KMS-11 (cell line): ENCODE results near the gene BLOC1S3.

ENCODE experiments used
- H2AFZ ChIP-seq: fragments of 200-600 bp; sonication (generic); 2 replicates; pipeline ENCODE4 v1.6.1; 2016; ENCODE audit warnings: antibody characterized with exemption, mixed run types, low read depth
- H3K27ac ChIP-seq: fragments of 200-600 bp; sonication (generic); 2 replicates; pipeline ENCODE4 v1.6.1; 2016; ENCODE audit warnings: mild to moderate bottlenecking, mixed run types
- H3K27me3 ChIP-seq: fragments of 200-600 bp; sonication (generic); 2 replicates; pipeline ENCODE4 v1.6.1; 2017; ENCODE audit warnings: mild to moderate bottlenecking, low read depth, mixed run types, moderate library complexity; ENCODE audit not compliant: insufficient read depth
- H3K36me3 ChIP-seq: fragments of 200-600 bp; sonication (generic); 2 replicates; pipeline ENCODE4 v1.6.1; 2017; ENCODE audit warnings: mild to moderate bottlenecking, mixed run types; ENCODE audit not compliant: insufficient read depth
- H3K4me1 ChIP-seq: fragments of 200-600 bp; sonication (generic); 2 replicates; pipeline ENCODE4 v1.6.1; 2016; ENCODE audit warnings: mild to moderate bottlenecking, low read depth, mixed run types; ENCODE audit not compliant: poor library complexity, severe bottlenecking
- H3K4me2 ChIP-seq: fragments of 200-600 bp; sonication (generic); 2 replicates; pipeline ENCODE4 v1.7.0; 2016; ENCODE audit warnings: mild to moderate bottlenecking, mixed run types
- H3K4me3 ChIP-seq: fragments of 200-600 bp; sonication (generic); IDR thresholded peaks from 2 replicates; pipeline ENCODE4 v1.6.1; 2017; ENCODE audit warnings: low read depth, low read length, mixed read lengths; ENCODE audit not compliant: insufficient read depth
- H3K79me2 ChIP-seq: fragments of 200-600 bp; sonication (generic); 2 replicates; pipeline ENCODE4 v1.6.1; 2016; ENCODE audit warnings: low read depth, mixed run types; ENCODE audit not compliant: insufficient read depth
- H3K9ac ChIP-seq: fragments of 200-600 bp; sonication (generic); 2 replicates; pipeline ENCODE4 v1.6.1; 2016; ENCODE audit warnings: mild to moderate bottlenecking, mixed run types
- H4K20me1 ChIP-seq: fragments of 200-600 bp; sonication (generic); 2 replicates; pipeline ENCODE4 v1.6.1; 2016; ENCODE audit warnings: mild to moderate bottlenecking, mixed run types; ENCODE audit not compliant: insufficient read depth
- CTCF ChIP-seq: fragments of 200-600 bp; sonication (generic); conservative IDR thresholded peaks from 2 replicates; pipeline ENCODE4 v1.6.1; 2017; ENCODE audit warnings: low read depth, mild to moderate bottlenecking, antibody characterized with exemption, low read length, moderate library complexity, mixed read lengths

BLOC1S3 gene

GRCh38 chr19:45216667-45217066 is 38.1 kb downstream of the BLOC1S3 start:
- Histone ChIP-seq H3K4me1 (no peaks in the 10 kb centered on the region), H2AFZ (no peak overlapping the region), H3K9ac (no peak overlapping the region), H3K36me3 (no peaks in the 10 kb centered on the region), H3K4me3 (no peak overlapping the region), H4K20me1 (no peaks in the 10 kb centered on the region), H3K27ac (no peak overlapping the region), H3K27me3 (peaks cover 14% of the 10 kb centered on the region; the same call in 1 of the 2 replicates), H3K79me2 (no peaks in the 10 kb centered on the region), H3K4me2 (no peak overlapping the region)
- no peak for TF ChIP-seq CTCF

- no peaks in the 10 kb centered on the region for H4K20me1 ChIP-seq
- no peak for TF ChIP-seq CTCF
- H3K36me3 ChIP-seq, result no peaks in the 10 kb centered on the region
- no peak overlapping the region for H3K4me2 ChIP-seq
- no peaks in the 10 kb centered on the region for H3K79me2 ChIP-seq
- H3K4me1 ChIP-seq, result no peaks in the 10 kb centered on the region
- H3K9ac ChIP-seq, result no peak overlapping the region
- peaks cover 14% of the 10 kb centered on the region; the same call in 1 of the 2 replicates for H3K27me3 ChIP-seq
- no peak overlapping the region for H3K4me3 ChIP-seq
- H2AFZ ChIP-seq, result no peak overlapping the region
- no peak overlapping the region for H3K27ac ChIP-seq
Observed at GRCh38 chr19:45217193-45217956, 38.8 kb downstream of the BLOC1S3 start.

- H3K27me3 ChIP-seq, result peaks cover 14% of the 10 kb centered on the region; the same call in 1 of the 2 replicates
- H4K20me1 ChIP-seq, result no peaks in the 10 kb centered on the region
- no peak for TF ChIP-seq CTCF
- H3K9ac ChIP-seq, result no peak overlapping the region
- no peaks in the 10 kb centered on the region for H3K36me3 ChIP-seq
- no peaks in the 10 kb centered on the region for H3K4me1 ChIP-seq
- H3K27ac ChIP-seq, result no peak overlapping the region
- H3K4me3 ChIP-seq, result no peak overlapping the region
- H3K79me2 ChIP-seq, result no peaks in the 10 kb centered on the region
- H3K4me2 ChIP-seq, result no peak overlapping the region
- no peak overlapping the region for H2AFZ ChIP-seq
Observed at GRCh38 chr19:45217957-45218334, 39.4 kb downstream of the BLOC1S3 start.

- H4K20me1 ChIP-seq, result no peaks in the 10 kb centered on the region
- peaks cover 14% of the 10 kb centered on the region; the same call in 1 of the 2 replicates for H3K27me3 ChIP-seq
- no peak for TF ChIP-seq CTCF
- H3K79me2 ChIP-seq, result no peaks in the 10 kb centered on the region
- no peak overlapping the region for H3K27ac ChIP-seq
- H3K36me3 ChIP-seq, result no peaks in the 10 kb centered on the region
- H3K4me3 ChIP-seq, result no peak overlapping the region
- H3K9ac ChIP-seq, result no peak overlapping the region
- no peak overlapping the region for H2AFZ ChIP-seq
- no peak overlapping the region for H3K4me2 ChIP-seq
- no peaks in the 10 kb centered on the region for H3K4me1 ChIP-seq
Observed at GRCh38 chr19:45218426-45218825, 39.8 kb downstream of the BLOC1S3 start.
